ENCODE data around the gene KCNJ10.

- TF ChIP-seq, protein P1, sequence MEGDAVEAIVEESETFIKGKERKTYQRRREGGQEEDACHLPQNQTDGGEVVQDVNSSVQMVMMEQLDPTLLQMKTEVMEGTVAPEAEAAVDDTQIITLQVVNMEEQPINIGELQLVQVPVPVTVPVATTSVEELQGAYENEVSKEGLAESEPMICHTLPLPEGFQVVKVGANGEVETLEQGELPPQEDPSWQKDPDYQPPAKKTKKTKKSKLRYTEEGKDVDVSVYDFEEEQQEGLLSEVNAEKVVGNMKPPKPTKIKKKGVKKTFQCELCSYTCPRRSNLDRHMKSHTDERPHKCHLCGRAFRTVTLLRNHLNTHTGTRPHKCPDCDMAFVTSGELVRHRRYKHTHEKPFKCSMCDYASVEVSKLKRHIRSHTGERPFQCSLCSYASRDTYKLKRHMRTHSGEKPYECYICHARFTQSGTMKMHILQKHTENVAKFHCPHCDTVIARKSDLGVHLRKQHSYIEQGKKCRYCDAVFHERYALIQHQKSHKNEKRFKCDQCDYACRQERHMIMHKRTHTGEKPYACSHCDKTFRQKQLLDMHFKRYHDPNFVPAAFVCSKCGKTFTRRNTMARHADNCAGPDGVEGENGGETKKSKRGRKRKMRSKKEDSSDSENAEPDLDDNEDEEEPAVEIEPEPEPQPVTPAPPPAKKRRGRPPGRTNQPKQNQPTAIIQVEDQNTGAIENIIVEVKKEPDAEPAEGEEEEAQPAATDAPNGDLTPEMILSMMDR (IDR thresholded peaks at IDR 0.05; ENCODE audit: low read depth, low read length), result no peak
- no peak for TF ChIP-seq EZH2phosphoT487 (IDR thresholded peaks at IDR 0.05; ENCODE audit: low read depth)
These were observed 29.5 kb downstream of the KCNJ10 start for GRCh38 chr1:160040476-160040875.

Data from OCI-LY3 (cell line).